HEK293 (cell line): ENCODE measurements around the gene PPP6R3.

ENCODE experiments used
- SP2 ChIP-seq: fragments of 450-650 bp; formaldehyde crosslinking; IDR thresholded peaks from 2 replicates; pipeline ENCODE4 v1.5.1; 2016; ENCODE audit warnings: missing biosample characterization, missing genetic modification characterization
- YY1 ChIP-seq: fragments of 450-650 bp; formaldehyde crosslinking; IDR thresholded peaks from 2 replicates; pipeline ENCODE4 v1.5.1; 2018; ENCODE audit warnings: missing biosample characterization, missing genetic modification characterization
- ZBTB7A ChIP-seq: fragments of 450-650 bp; formaldehyde crosslinking; IDR thresholded peaks from 2 replicates; pipeline ENCODE4 v1.5.1; 2016; ENCODE audit warnings: low read depth, missing biosample characterization, missing genetic modification characterization
- ZNF138 ChIP-seq: fragments of 450-650 bp; formaldehyde crosslinking; IDR thresholded peaks from 2 replicates; pipeline ENCODE4 v1.5.1; 2016; ENCODE audit warnings: missing biosample characterization, missing genetic modification characterization, borderline replicate concordance
- ZNF394 ChIP-seq: fragments of 450-650 bp; formaldehyde crosslinking; IDR thresholded peaks from 2 replicates; pipeline ENCODE4 v1.5.1; 2016; ENCODE audit warnings: missing biosample characterization, missing genetic modification characterization, mild to moderate bottlenecking, moderate library complexity, borderline replicate concordance
- ZNF561 ChIP-seq: fragments of 450-650 bp; IDR thresholded peaks from 2 replicates; pipeline ENCODE4 v1.5.1; 2018; ENCODE audit warnings: missing biosample characterization, missing genetic modification characterization, borderline replicate concordance
- ZNF626 ChIP-seq: fragments of 450-650 bp; sonication (Bioruptor Pico); formaldehyde crosslinking; IDR thresholded peaks from 2 replicates; pipeline ENCODE4 v1.5.1; 2018; ENCODE audit warnings: missing biosample characterization, missing genetic modification characterization, inconsistent platforms
- TF ChIP-seq, protein P1 (sequence below): fragments of 450-650 bp; formaldehyde crosslinking; IDR thresholded peaks from 2 replicates; pipeline ENCODE4 v1.5.1; 2016; ENCODE audit warnings: missing biosample characterization, missing genetic modification characterization
- TF ChIP-seq, protein P2 (sequence below): fragments of 450-650 bp; formaldehyde crosslinking; IDR thresholded peaks from 2 replicates; pipeline ENCODE4 v1.5.1; 2016; ENCODE audit warnings: missing biosample characterization, missing genetic modification characterization
- TF ChIP-seq, protein P3 (sequence below): fragments of 450-650 bp; formaldehyde crosslinking; IDR thresholded peaks from 2 replicates; pipeline ENCODE4 v1.5.1; 2017; ENCODE audit warnings: missing biosample characterization, missing genetic modification characterization

DNA sequence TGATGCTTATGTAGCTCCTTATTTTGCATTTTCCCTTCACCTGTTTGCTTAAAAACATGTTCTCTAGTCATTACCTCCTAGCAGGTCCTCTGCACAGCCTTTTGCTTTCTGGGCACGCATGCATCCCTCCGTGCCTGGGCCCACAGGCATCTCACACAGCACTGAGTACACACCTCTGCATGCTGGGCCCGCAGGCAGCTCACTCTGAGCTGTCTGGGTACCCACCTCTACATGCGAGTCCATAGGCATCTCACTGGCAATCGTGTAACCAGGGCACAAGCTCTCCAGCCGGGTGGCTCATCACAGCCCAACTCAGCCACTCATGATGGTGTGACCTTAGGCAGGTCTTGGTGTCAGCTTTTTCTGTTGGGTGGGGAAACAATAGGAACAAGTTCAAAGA, 155.1 kb downstream of the PPP6R3 start:
- TF ChIP-seq, protein P1, sequence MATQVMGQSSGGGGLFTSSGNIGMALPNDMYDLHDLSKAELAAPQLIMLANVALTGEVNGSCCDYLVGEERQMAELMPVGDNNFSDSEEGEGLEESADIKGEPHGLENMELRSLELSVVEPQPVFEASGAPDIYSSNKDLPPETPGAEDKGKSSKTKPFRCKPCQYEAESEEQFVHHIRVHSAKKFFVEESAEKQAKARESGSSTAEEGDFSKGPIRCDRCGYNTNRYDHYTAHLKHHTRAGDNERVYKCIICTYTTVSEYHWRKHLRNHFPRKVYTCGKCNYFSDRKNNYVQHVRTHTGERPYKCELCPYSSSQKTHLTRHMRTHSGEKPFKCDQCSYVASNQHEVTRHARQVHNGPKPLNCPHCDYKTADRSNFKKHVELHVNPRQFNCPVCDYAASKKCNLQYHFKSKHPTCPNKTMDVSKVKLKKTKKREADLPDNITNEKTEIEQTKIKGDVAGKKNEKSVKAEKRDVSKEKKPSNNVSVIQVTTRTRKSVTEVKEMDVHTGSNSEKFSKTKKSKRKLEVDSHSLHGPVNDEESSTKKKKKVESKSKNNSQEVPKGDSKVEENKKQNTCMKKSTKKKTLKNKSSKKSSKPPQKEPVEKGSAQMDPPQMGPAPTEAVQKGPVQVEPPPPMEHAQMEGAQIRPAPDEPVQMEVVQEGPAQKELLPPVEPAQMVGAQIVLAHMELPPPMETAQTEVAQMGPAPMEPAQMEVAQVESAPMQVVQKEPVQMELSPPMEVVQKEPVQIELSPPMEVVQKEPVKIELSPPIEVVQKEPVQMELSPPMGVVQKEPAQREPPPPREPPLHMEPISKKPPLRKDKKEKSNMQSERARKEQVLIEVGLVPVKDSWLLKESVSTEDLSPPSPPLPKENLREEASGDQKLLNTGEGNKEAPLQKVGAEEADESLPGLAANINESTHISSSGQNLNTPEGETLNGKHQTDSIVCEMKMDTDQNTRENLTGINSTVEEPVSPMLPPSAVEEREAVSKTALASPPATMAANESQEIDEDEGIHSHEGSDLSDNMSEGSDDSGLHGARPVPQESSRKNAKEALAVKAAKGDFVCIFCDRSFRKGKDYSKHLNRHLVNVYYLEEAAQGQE, result no peak
- TF ChIP-seq ZBTB7A (tag by site-specific recombination), result no peak
- TF ChIP-seq ZNF138 (tag by site-specific recombination), result no peak
- TF ChIP-seq, protein P2, sequence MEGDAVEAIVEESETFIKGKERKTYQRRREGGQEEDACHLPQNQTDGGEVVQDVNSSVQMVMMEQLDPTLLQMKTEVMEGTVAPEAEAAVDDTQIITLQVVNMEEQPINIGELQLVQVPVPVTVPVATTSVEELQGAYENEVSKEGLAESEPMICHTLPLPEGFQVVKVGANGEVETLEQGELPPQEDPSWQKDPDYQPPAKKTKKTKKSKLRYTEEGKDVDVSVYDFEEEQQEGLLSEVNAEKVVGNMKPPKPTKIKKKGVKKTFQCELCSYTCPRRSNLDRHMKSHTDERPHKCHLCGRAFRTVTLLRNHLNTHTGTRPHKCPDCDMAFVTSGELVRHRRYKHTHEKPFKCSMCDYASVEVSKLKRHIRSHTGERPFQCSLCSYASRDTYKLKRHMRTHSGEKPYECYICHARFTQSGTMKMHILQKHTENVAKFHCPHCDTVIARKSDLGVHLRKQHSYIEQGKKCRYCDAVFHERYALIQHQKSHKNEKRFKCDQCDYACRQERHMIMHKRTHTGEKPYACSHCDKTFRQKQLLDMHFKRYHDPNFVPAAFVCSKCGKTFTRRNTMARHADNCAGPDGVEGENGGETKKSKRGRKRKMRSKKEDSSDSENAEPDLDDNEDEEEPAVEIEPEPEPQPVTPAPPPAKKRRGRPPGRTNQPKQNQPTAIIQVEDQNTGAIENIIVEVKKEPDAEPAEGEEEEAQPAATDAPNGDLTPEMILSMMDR (tag by site-specific recombination), result no peak
- no peak for TF ChIP-seq ZNF394 (tag by site-specific recombination)
- no peak for TF ChIP-seq ZNF561 (tag by site-specific recombination)
- no peak for TF ChIP-seq ZNF626 (tag by site-specific recombination)
- TF ChIP-seq SP2, result no peak
- TF ChIP-seq, protein P3, sequence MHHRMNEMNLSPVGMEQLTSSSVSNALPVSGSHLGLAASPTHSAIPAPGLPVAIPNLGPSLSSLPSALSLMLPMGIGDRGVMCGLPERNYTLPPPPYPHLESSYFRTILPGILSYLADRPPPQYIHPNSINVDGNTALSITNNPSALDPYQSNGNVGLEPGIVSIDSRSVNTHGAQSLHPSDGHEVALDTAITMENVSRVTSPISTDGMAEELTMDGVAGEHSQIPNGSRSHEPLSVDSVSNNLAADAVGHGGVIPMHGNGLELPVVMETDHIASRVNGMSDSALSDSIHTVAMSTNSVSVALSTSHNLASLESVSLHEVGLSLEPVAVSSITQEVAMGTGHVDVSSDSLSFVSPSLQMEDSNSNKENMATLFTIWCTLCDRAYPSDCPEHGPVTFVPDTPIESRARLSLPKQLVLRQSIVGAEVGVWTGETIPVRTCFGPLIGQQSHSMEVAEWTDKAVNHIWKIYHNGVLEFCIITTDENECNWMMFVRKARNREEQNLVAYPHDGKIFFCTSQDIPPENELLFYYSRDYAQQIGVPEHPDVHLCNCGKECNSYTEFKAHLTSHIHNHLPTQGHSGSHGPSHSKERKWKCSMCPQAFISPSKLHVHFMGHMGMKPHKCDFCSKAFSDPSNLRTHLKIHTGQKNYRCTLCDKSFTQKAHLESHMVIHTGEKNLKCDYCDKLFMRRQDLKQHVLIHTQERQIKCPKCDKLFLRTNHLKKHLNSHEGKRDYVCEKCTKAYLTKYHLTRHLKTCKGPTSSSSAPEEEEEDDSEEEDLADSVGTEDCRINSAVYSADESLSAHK, result no peak
- no peak for TF ChIP-seq YY1 (tag by site-specific recombination)
